Ascending aorta (tissue), 2 donors: ENCODE data around the gene SLC2A10. TPM values are rescaled to one million over a fixed set of nuclear protein-coding genes. Genes with fewer than 3 reads are reported as not detected.
"Not testable (repeated sequence)": the region's sequence is repeated elsewhere in the genome, so short reads cannot be mapped to it uniquely, and the experiment has no call there.

Experiments
- DNase-seq, 2 donors: peaks; one replicate each; pipeline ENCODE4 v3.0.0-alpha.2; 2019; ENCODE audit warnings: low spot score in 2 of 2
- H3K27ac ChIP-seq, 2 donors: fragments of 200-600 bp; sonication (generic); one replicate each; pipeline ENCODE4 v1.5.1; 2016 to 2017; ENCODE audit warnings: mild to moderate bottlenecking in 1 of 2
- H3K27me3 ChIP-seq: fragments of 200-600 bp; sonication (generic); one replicate; pipeline ENCODE4 v1.5.1; 2017
- H3K36me3 ChIP-seq, 2 donors: fragments of 200-600 bp; sonication (generic); one replicate each; pipeline ENCODE4 v1.5.1; 2016
- H3K4me1 ChIP-seq, 2 donors: fragments of 200-600 bp; sonication (generic); one replicate each; pipeline ENCODE4 v1.5.1; 2016 to 2017; ENCODE audit warnings: mild to moderate bottlenecking in 1 of 2
- H3K4me3 ChIP-seq, 2 donors: fragments of 200-600 bp; sonication (generic); one replicate each; pipeline ENCODE4 v1.5.1; 2016 to 2017; ENCODE audit warnings: mild to moderate bottlenecking in 1 of 2
- H3K9me3 ChIP-seq, 2 donors: fragments of 200-600 bp; sonication (generic); one replicate each; pipeline ENCODE4 v1.5.1; 2016
- CTCF ChIP-seq, 3 experiments: fragments of 200-600 bp in 2 of 3; fragments of 450-650 bp in 1 of 3; sonication (generic) in 2 of 3; IDR thresholded peaks; one replicate each; pipeline ENCODE4 v1.5.1; 2016 to 2019; ENCODE audit warnings: antibody characterized with exemption in 3 of 3, mild to moderate bottlenecking in 1 of 3, moderate library complexity in 1 of 3
- intact Hi-C: fragments of 100-400 bp; cut with DNase I; formaldehyde crosslinking; loops from one replicate; pipeline ENCODE4 v1.15.1; 2023
- total RNA-seq: library from RNA; depleted of rRNA; stranded (reverse); fragments of >200 nt; gene quantifications from one replicate; pipeline ENCODE4 v1.1.0, GENCODE V29; 2016

Gene SLC2A10
- total RNA-seq, 1 donor from 2014 or later = 13.1 TPM

GRCh38 chr20:46672543-46673148 is 36.8 kb upstream of the SLC2A10 start:
- no peak for DNase-seq
- H3K27me3 ChIP-seq = no peaks in the 10 kb centered on the region
- H3K4me3 ChIP-seq = no peak overlapping the region
- peaks cover 4 to 11% of the 10 kb centered on the region in 2 donors for H3K9me3 ChIP-seq
- H3K27ac ChIP-seq = no peak overlapping the region
- no peaks in the 10 kb centered on the region for H3K36me3 ChIP-seq
- TF ChIP-seq CTCF (IDR thresholded peaks at IDR 0.05) = no peak
- H3K4me1 ChIP-seq = no peaks in the 10 kb centered on the region
- intact Hi-C loops = no loop called here

DNA sequence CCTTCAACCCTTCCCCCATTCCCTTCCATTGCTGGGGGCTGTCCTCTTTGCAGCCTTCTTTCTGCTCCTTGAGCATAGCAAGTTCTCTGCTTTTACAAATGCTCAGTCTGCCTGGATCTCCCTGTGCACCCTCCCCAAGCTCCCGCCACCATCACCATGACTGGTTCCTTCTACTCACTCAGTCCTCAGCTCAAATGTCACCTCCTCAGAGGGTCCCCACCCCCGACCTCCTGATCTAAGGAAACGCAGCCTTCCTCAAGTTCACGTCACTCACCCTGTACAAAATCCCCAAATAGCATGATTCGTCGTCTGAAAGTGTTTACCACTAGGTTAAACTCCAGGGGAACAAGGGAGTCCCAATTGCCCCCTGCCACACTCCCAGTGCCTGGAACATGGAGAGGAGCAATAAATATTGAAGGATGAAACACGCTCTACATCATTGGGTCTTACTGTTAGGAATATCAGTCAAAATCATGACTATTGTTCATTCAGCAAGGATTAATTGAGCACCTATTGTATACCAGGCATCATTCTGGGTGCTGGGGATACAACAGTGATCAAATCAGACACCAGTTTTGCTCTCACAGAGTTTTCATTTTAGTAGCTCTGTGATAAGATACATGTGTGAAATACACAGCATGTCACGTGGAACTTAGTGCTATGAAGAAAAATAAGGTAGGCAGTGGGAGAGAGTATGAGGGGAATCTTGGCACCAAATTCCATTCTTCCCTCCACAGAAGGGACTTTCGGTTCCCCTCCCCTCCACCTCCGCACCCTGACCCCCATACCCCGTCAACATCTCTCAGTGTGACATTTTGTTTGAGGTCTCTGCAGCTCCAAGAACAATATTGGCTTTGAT is 35.8 kb upstream of the SLC2A10 start:
- DNase-seq = no peak
- no peak for TF ChIP-seq CTCF (IDR thresholded peaks at IDR 0.05)
- Histone ChIP-seq H3K36me3 (no peaks in the 10 kb centered on the region), H3K27ac (no peak overlapping the region), H3K9me3 (peaks cover 4 to 11% of the 10 kb centered on the region in 2 donors), H3K4me1 (no peaks in the 10 kb centered on the region), H3K4me3 (no peak overlapping the region), H3K27me3 (no peaks in the 10 kb centered on the region)
- intact Hi-C loops = no loop called here

DNA sequence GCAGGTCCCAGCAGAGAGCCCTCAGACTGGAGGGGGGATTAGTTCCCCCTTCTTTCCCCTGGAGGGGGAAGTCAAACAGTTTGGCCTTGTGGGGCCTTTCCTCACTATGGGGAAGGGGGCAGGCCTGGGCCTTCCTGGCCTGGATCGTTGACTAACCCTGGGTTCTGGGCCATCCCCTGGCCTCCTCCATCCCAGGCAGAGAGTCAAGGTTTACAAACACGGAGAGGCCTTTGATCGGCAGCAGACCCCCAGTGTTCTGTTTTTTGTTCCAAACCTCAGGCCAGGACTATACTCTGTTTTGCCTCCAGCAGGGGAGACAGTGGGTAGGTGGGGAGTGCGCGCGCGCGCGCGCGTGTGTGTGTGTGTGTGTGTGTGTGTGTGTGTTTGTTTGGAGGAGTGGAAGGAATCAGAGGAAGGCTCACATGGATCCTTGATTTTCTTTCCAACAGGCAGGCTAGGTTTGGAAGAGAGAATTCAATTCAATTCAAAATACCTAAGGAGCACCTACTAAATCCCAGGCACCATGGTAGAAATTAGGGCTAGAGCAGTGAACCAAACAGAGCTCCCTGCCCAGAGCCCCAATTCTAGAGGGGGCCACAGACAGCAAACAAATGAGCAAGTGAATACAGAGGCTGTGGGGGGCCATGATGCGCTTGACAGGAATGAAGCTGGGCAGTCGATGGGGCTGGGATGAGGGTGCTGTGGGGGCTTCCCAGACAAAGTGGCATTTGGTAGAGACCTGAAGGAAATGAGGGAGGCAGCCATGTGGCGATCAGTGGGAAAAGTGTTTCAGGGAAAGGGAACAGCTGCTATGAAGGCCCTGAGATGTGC is 35.0 kb upstream of the SLC2A10 start:
- Histone ChIP-seq H3K27ac (no peak overlapping the region), H3K27me3 (no peaks in the 10 kb centered on the region), H3K36me3 (no peaks in the 10 kb centered on the region), H3K4me3 (no peak overlapping the region), H3K9me3 (peaks cover 4 to 11% of the 10 kb centered on the region in 2 donors), H3K4me1 (no peaks in the 10 kb centered on the region)
- intact Hi-C loops = no loop called here
- DNase-seq = no peak
- no peak for TF ChIP-seq CTCF (IDR thresholded peaks at IDR 0.05)

- H3K4me3 ChIP-seq, intact Hi-C loops, H3K27ac ChIP-seq, H3K36me3 ChIP-seq, H3K4me1 ChIP-seq, H3K9me3 ChIP-seq, DNase-seq, H3K27me3 ChIP-seq: not testable (repeated sequence)
These were observed 32.7 kb upstream of the SLC2A10 start for GRCh38 chr20:46676649-46677316.

- intact Hi-C loops = no loop called here
- no peaks in the 10 kb centered on the region for H3K36me3 ChIP-seq
These were observed 31.8 kb upstream of the SLC2A10 start for GRCh38 chr20:46677608-46678007.

More at GRCh38 chr20:46677608-46678007, 31.8 kb upstream of the SLC2A10 start:
- Histone ChIP-seq H3K4me1 (no peaks in the 10 kb centered on the region), H3K4me3 (no peak overlapping the region), H3K27ac (no peak overlapping the region), H3K27me3 (no peaks in the 10 kb centered on the region), H3K9me3 (no peaks in the 10 kb centered on the region)
- TF ChIP-seq CTCF (IDR thresholded peaks at IDR 0.05) = no peak
- DNase-seq = no peak
